Activated T-cell treated with anti-CD3 and anti-CD28 coated beads, Interleukin-2, amount 50 U/mL, for 4 hours (primary cell): ENCODE data around the gene PTPRZ1. TPM values are rescaled to one million over a fixed set of nuclear protein-coding genes. Genes with fewer than 3 reads are reported as not detected.

Experiments
- ATAC-seq, 2 donors: fragments of 200-7000 bp; cut with Tn5 transposase; one replicate each; pipeline ENCODE4 v1.10.0; 2021
- DNase-seq: peaks from one replicate; pipeline ENCODE4 v3.0.0-alpha.2; 2020
- H3K27me3 Mint-ChIP-seq: one replicate; pipeline ENCODE4 v1.8.0; 2021; ENCODE audit warnings: low read depth, mixed read lengths
- H3K36me3 Mint-ChIP-seq: one replicate; pipeline ENCODE4 v1.8.0; 2022; ENCODE audit warnings: mixed read lengths; ENCODE audit not compliant: insufficient read depth
- H3K4me1 Mint-ChIP-seq: one replicate; pipeline ENCODE4 v1.8.0; 2021; ENCODE audit warnings: low read depth, mixed read lengths
- H3K4me3 Mint-ChIP-seq: one replicate; pipeline ENCODE4 v1.8.0; 2021; ENCODE audit warnings: mild to moderate bottlenecking, moderate library complexity, mixed read lengths
- H3K9me3 Mint-ChIP-seq: one replicate; pipeline ENCODE4 v1.8.0; 2021; ENCODE audit warnings: mixed read lengths
- total RNA-seq, 3 donors: library from RNA; stranded (reverse); gene quantifications; one replicate each; pipeline ENCODE4 v1.2.1, GENCODE V29; 2021

Gene PTPRZ1
- total RNA-seq, 3 donors from 2014 or later = 0.05 TPM; not detected in 1

DNA sequence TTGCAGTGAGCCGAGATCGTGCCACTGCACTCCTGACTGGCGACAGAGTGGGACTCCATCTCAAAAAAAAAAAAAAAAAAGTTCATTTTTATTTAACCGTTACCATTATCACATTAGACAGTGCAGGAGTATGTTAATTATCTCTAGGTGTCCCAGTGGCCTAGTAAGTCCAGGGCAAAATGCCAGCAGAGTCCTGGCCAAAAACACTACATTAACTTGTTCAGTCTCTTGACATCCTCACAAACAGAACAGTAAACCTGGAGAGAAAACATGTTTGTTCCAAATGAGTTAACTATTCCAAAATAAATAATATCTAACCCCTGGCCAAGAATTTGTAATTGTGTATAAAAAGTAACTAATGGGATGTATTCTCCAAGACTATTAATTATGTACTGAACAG, 43.2 kb downstream of the PTPRZ1 start:
- Mint-ChIP-seq H3K36me3 (no peaks in the 10 kb centered on the region), H3K9me3 (no peaks in the 10 kb centered on the region), H3K27me3 (no peaks in the 10 kb centered on the region), H3K4me1 (no peaks in the 10 kb centered on the region), H3K4me3 (no peak overlapping the region)
- DNase-seq = no peak
- ATAC-seq = no peak

DNA sequence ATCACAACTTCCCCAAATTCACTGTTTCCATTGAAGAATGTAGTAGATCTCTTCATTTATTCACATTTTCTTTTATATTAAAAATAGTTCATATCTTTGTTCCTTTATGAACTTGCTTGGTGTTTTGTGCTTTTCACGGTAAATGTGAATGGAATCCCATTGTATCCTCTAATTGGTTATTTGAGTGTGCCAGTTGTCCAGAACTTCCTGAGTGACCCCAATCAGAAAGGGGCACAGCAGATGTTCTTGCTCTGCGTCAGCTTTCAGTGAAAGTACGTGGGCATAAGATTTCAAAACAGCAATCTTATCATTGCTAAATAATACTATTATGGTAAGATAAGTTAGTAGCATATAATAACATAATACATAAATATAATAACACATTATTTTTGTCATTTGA, 47.0 kb downstream of the PTPRZ1 start:
- ATAC-seq = no peak
- Mint-ChIP-seq H3K4me1 (no peaks in the 10 kb centered on the region), H3K27me3 (no peaks in the 10 kb centered on the region), H3K9me3 (no peaks in the 10 kb centered on the region), H3K36me3 (no peaks in the 10 kb centered on the region), H3K4me3 (no peak overlapping the region)
- no peak for DNase-seq

DNA sequence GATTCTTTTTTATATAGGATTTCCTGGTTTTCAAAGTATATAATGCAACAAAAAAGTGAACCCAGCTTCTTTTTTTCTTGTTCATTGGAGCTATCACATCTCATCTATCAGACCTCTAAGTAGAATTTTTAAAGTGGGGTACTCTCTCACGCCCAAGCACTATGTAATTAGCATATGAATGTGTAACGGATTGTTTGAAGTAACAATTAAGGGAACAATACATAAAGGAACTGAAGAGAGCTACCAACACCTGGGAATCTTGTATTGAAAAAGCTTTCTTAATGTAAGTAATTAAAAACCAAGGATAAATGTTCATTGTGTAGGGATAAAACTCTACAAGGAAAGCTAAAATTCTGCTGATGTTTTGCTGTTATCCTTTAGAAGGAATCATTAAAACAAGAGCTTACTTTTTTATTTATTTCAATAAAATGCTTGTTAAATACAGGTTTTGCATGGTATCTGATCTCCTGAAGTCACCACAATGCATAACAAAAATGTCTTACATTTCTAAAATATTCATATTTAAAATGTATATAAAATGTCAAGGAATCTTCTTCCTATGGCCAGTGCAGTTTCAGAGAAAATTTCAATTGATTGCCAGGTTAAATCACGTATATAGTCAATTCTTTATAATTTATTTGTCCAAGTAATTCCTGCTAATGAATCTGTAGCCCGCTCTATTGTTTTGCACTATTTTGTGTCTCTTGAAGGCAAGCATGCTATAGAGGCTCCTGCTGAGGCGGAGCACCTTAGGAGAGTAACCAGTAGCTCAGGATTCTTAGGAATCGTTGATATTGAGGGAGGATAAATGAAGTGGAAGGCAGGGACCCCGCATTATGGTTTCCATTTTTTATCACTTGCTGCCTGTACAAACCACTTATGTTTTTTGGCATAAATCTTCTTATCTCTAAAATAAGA, 51.6 kb downstream of the PTPRZ1 start:
- ATAC-seq (no peak), DNase-seq (no peak)
- Mint-ChIP-seq H3K4me3 (no peak overlapping the region), H3K4me1 (no peaks in the 10 kb centered on the region), H3K27me3 (no peaks in the 10 kb centered on the region), H3K36me3 (no peaks in the 10 kb centered on the region), H3K9me3 (no peaks in the 10 kb centered on the region)

DNA sequence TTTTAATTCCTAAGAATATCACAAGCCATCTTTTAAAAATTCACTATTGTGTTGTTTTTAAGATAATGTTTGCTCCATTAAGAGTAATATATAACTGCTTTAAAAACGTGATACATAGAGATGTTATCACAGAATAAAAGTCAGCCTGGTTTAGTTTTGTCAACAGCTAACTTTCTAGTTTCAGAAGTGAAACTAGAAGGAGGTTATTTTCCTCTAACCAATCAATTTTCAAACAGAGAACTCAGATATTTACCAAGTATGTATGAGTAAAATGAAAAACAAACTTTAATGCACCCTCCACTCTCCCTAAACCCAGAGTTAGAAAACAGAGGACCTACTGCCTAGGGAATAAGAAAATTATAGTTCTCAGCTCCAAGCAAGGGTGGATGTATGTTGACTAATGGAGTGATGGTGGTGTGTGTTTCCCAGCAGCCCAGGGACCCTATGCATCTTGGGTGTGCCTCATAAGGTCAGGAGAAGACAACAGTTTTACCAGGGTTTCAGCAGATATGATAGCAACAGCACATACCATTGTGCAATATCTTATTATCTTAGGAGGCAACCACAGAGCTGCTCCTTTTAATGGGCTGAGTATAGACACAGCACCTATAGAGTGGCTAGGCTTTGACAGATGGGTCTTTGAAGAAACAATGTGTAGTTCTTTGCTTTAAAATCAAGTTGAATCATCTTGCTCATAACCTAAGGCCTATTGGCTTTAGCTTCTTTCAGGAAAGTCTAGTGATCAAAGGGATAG, 58.4 kb downstream of the PTPRZ1 start:
- H3K9me3 Mint-ChIP-seq = no peaks in the 10 kb centered on the region
- H3K4me1 Mint-ChIP-seq = no peaks in the 10 kb centered on the region
- no peaks in the 10 kb centered on the region for H3K36me3 Mint-ChIP-seq
- DNase-seq (no peak), ATAC-seq (no peak)
- no peaks in the 10 kb centered on the region for H3K27me3 Mint-ChIP-seq
- H3K4me3 Mint-ChIP-seq = no peak overlapping the region

DNA sequence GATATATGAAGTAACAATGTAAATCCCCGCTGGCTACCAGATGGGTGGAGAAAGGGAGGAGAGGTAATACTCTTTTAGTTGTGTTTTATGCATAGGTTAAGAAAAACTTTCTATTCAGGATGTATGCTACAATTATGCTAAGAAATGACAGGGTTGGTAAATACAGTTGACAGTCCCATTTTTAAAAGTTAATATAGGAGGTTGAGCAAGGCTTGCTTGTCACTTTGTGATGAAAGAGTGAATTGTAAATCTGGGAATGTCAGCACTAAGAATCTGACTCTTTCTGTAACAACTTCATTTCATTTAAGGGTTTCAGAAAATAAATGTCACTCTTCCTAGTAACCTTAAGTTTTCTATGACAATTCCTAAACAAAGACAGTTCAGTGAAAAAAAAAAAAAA, 59.8 kb downstream of the PTPRZ1 start:
- Mint-ChIP-seq H3K36me3 (no peaks in the 10 kb centered on the region), H3K4me3 (no peak overlapping the region), H3K4me1 (no peaks in the 10 kb centered on the region), H3K27me3 (no peaks in the 10 kb centered on the region), H3K9me3 (no peaks in the 10 kb centered on the region)
- ATAC-seq (no peak), DNase-seq (no peak)

DNA sequence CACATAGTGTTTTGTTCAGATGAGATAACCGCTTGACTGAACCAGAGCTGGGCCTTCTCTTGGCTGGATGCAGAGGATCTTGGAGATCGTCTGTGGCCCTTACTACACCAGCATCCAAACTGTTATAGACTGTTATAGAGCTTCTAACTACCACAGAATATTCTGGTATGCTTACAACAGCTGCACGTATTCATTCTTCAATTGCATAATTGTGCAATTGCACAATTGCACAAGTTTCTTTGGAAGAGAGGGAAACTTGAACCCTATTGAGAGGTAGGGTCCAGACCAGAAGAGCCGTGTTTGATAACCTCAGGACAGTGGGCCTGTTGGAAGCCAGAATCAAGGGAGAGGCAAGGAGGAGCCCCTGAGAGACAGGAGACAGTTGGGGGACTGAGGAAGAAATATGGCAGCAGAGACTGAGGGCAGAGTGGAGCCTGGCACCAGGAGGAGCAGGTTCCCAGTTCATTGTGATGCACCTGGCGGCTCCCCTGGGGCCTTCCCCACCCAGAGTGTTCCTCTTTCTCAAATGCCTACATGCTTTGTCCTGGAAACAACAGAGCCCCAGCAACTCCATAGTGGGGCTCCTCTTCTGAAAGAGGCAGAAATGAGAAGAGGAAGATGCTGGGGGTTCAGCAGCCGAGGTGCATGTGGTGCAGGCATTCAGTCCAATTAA, 64.1 kb downstream of the PTPRZ1 start:
- H3K9me3 Mint-ChIP-seq = no peaks in the 10 kb centered on the region
- DNase-seq = no peak
- H3K27me3 Mint-ChIP-seq = no peaks in the 10 kb centered on the region
- H3K4me3 Mint-ChIP-seq = no peak overlapping the region
- ATAC-seq = no peak
- H3K4me1 Mint-ChIP-seq = no peaks in the 10 kb centered on the region
- no peaks in the 10 kb centered on the region for H3K36me3 Mint-ChIP-seq

DNA sequence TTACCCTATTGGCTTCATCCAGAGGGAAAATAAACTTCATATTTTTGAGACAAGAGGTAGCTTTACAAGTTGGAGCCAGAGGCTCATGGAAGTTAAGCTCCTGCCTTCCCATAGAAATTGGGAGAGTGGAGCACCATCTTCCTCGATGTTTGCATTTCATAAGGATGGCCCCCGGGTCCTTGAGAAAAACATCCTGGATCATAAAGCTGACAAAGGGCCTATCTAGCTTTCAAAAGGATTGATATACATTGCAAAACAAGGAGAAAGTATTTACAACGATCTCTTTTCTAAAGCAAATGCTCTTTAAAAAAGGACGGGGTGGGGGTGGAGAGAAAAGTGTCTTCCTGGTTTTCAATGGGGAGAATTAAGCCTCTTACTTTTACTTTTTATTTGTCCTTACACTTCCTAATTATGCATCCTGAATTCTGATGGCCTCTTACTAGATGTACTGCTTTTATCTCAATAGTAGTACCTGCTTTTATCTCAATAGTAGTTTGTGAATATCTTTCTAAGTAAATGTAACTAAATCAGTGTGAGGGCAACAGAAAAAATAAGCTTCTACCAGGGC, 65.6 kb downstream of the PTPRZ1 start:
- DNase-seq (no peak), ATAC-seq (no peak)
- no peaks in the 10 kb centered on the region for H3K9me3 Mint-ChIP-seq
- no peaks in the 10 kb centered on the region for H3K36me3 Mint-ChIP-seq
- no peak overlapping the region for H3K4me3 Mint-ChIP-seq
- no peaks in the 10 kb centered on the region for H3K27me3 Mint-ChIP-seq
- H3K4me1 Mint-ChIP-seq = no peaks in the 10 kb centered on the region

DNA sequence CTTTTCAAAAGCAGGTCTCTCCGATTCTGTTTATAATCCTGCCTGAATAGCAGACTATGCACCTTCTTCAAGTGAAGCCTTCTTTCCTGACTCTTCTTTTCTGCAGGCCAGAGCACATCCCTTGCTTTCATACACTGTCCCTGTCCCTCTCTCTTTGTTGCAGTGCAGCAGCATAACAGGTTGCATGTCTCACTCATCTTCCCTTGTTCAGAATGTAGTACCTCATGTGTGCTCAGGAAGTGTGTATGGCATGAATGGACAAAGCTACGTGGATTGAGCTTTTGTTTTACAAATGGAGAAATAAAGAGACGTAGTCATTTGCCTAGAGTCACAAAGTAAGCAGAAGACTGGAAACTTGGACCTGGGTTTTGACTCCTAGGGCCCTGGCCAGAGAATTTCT, 68.0 kb downstream of the PTPRZ1 start:
- DNase-seq (no peak), ATAC-seq (no peak)
- no peak overlapping the region for H3K4me3 Mint-ChIP-seq
- H3K27me3 Mint-ChIP-seq = no peaks in the 10 kb centered on the region
- H3K36me3 Mint-ChIP-seq = no peaks in the 10 kb centered on the region
- no peaks in the 10 kb centered on the region for H3K9me3 Mint-ChIP-seq
- H3K4me1 Mint-ChIP-seq = no peaks in the 10 kb centered on the region

DNA sequence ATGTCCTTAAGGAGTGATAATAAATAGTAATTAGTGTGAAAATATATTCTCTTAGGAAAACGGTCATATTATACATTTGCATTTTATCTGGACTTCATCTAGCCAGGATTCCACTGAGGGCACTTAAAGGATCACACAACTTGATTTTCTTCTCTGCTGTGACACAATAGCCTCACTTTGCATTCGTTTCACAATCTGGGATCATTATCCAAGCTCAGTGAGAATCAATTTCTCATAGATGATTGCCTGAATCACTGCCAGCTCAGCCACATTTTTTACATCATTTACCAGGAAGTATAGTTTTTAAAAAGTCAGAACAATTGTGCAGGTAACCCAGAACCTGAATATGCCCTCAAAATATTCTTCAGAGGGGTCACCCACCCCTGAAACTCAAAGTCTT, 68.9 kb downstream of the PTPRZ1 start:
- Mint-ChIP-seq H3K9me3 (no peaks in the 10 kb centered on the region), H3K4me1 (no peaks in the 10 kb centered on the region), H3K4me3 (no peak overlapping the region), H3K36me3 (no peaks in the 10 kb centered on the region), H3K27me3 (no peaks in the 10 kb centered on the region)
- no peak for ATAC-seq
- no peak for DNase-seq

DNA sequence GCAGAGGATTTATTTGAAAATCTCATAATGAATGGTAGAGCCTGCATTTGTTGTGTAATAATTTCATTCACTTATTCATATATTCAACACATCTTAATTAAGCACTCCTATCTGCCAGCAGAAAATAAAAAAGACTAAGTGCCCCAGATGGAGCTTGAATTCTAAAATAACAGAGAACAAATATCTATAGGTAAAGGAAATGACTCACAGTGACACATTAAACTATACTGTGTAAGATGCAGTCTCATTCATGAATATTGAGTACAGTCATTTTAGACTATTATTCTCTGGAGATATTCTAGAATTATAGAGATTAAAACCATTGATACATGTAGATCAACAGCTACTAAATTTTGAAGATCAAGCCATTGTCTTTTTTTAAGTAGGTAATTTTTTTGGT, 72.1 kb downstream of the PTPRZ1 start:
- Mint-ChIP-seq H3K4me3 (no peak overlapping the region), H3K27me3 (no peaks in the 10 kb centered on the region), H3K9me3 (no peaks in the 10 kb centered on the region), H3K36me3 (no peaks in the 10 kb centered on the region), H3K4me1 (no peaks in the 10 kb centered on the region)
- ATAC-seq (no peak), DNase-seq (no peak)

DNA sequence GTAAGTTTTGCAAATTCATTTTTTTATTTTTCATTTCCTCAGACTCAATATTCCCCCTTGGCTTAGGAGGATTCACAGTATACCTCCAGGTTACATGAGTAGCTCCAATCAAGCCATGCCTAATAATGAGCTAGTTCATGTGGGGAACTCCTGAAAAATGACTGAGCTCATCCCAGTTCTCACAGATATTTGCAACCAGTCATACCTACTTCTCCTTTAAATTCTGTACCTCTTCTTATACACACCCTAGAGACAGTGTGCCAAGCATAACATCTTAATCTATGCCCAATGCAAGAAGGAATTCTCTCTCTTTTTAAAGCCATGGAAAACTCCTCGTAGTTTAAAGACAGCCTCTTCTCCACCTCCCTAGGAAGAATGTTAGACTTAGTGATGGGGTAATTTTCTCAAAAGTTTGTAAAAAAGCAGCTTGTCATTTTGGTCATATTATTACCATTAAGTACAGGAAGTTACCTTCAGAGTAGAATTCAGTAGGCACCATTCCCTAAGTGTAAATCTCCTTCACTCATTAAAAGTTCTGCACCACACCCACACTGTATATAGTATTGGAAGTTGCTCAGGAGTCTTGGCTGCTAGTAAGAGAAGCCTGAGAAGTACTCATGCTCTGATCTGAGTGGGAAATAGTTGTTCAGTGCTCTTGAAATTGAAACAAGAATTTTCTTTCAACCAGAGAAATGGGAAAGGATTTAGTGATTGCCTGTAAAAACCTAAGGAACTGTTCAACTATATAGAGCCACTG, 72.7 kb downstream of the PTPRZ1 start:
- no peaks in the 10 kb centered on the region for H3K9me3 Mint-ChIP-seq
- DNase-seq (no peak), ATAC-seq (no peak)
- H3K4me3 Mint-ChIP-seq = no peak overlapping the region
- H3K36me3 Mint-ChIP-seq = no peaks in the 10 kb centered on the region
- no peaks in the 10 kb centered on the region for H3K27me3 Mint-ChIP-seq
- no peaks in the 10 kb centered on the region for H3K4me1 Mint-ChIP-seq

DNA sequence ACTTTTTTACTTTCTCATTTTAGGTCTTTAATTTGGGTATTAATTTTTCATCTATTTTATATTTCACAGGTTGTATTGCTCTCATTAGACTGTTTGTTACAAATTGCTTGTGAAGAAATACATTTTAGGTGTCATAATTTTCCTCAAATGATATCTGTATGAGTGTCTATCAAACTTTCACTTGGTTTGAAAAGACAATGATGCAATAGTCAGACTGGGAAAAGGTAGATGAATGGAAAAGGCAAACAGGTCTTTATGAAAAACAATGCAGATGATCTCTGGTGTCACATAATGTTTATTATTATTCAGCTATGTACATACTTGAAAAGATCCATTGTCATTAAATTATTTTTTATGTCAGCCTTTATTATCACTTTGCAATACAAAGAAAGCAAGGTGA, 80.2 kb downstream of the PTPRZ1 start:
- ATAC-seq (no peak), DNase-seq (no peak)
- Mint-ChIP-seq H3K4me1 (no peaks in the 10 kb centered on the region), H3K4me3 (no peak overlapping the region), H3K9me3 (no peaks in the 10 kb centered on the region), H3K27me3 (no peaks in the 10 kb centered on the region), H3K36me3 (no peaks in the 10 kb centered on the region)

DNA sequence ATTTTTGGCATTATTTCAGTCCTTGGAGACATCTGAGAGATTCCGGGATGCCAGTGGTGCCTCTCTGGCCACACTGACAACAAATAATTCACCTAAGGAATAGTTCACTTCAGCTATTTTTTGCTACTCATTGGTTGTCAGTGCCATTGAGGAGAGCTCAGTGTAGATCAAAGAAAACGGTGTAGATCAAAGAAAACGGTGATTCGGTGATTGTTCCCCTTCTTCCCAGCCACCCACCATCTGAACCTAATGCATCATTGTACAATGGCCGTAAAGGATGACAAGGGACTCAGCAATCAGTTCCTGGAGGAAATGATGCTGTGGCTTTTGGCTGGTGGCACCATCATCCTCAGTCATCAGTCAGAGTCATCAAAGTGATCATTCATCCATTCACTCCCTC, 80.6 kb downstream of the PTPRZ1 start:
- H3K4me3 Mint-ChIP-seq = no peak overlapping the region
- H3K36me3 Mint-ChIP-seq = no peaks in the 10 kb centered on the region
- no peaks in the 10 kb centered on the region for H3K9me3 Mint-ChIP-seq
- H3K4me1 Mint-ChIP-seq = no peaks in the 10 kb centered on the region
- no peak for ATAC-seq
- DNase-seq = no peak
- no peaks in the 10 kb centered on the region for H3K27me3 Mint-ChIP-seq

DNA sequence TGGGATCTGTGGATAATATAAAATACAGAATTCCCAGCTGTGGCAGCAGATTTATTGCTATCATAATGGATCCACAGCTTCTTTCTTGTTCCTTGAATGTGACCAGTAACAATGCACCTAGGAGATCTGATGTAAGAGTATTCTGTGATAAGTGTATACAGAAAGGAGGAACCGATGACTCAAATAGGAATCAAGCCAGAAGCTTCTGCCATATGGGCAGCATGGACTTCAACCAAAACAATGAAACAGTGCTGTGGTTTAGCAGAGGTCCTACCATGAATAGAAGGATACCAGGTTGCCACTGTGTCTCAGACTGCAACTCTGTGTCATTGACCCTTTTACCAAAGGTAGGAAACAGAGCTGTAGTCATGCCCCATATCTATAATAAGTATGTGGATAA, 81.8 kb downstream of the PTPRZ1 start:
- ATAC-seq = no peak
- Mint-ChIP-seq H3K36me3 (no peaks in the 10 kb centered on the region), H3K27me3 (no peaks in the 10 kb centered on the region)

More for the DNA sequence above, 81.8 kb downstream of the PTPRZ1 start:
- Mint-ChIP-seq H3K4me3 (no peak overlapping the region), H3K4me1 (no peaks in the 10 kb centered on the region), H3K9me3 (no peaks in the 10 kb centered on the region)
- no peak for DNase-seq
